Peyer's patch (tissue), 4 donors: Measurements from ENCODE around the gene IFT172.

ENCODE experiments used
- POLR2A ChIP-seq, 2 donors: fragments of 450-650 bp; IDR thresholded peaks; one replicate each; pipeline ENCODE4 v1.5.1; 2017; ENCODE audit warnings: antibody characterized with exemption in 2 of 2, mild to moderate bottlenecking in 2 of 2, moderate library complexity in 2 of 2
- TF ChIP-seq, protein P1 (sequence below), 6 experiments: fragments of 450-650 bp in 4 of 6; fragments of 200-600 bp in 2 of 6; sonication (generic) in 1 of 6; IDR thresholded peaks; one replicate each; pipeline ENCODE4 v1.5.1; 2017 to 2019; ENCODE audit warnings: antibody characterized with exemption in 6 of 6, mild to moderate bottlenecking in 3 of 6, moderate library complexity in 1 of 6

- TF ChIP-seq, protein P1, sequence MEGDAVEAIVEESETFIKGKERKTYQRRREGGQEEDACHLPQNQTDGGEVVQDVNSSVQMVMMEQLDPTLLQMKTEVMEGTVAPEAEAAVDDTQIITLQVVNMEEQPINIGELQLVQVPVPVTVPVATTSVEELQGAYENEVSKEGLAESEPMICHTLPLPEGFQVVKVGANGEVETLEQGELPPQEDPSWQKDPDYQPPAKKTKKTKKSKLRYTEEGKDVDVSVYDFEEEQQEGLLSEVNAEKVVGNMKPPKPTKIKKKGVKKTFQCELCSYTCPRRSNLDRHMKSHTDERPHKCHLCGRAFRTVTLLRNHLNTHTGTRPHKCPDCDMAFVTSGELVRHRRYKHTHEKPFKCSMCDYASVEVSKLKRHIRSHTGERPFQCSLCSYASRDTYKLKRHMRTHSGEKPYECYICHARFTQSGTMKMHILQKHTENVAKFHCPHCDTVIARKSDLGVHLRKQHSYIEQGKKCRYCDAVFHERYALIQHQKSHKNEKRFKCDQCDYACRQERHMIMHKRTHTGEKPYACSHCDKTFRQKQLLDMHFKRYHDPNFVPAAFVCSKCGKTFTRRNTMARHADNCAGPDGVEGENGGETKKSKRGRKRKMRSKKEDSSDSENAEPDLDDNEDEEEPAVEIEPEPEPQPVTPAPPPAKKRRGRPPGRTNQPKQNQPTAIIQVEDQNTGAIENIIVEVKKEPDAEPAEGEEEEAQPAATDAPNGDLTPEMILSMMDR (IDR thresholded peaks at IDR 0.05): no peak
- no peak for TF ChIP-seq POLR2A (IDR thresholded peaks at IDR 0.05)
These were observed 17.8 kb upstream of the IFT172 start for GRCh38 chr2:27507293-27507692.
